ENCODE results near the gene NMB.

Gene NMB

DNA sequence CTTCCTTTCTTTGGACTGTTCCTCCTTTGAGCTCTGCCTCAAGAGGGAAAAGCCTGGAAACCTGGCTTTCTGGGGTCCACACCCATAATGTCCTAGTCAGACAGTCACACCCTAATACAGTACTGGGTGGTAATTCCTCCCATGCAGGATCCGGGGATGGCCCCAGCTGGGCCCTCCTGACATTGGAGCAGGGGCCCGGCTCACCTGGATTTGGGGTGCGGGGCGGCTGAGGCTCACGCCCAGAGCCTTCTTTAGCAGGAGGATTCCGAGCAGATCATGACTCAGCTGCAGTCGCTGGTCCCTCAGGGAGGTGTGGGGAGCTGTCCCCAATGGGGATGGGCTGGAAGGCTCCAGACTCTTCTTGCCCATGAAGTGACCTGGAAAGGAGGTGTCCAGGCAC is 1.0 kb downstream of the NMB start:
- H3K4me3 ChIP-seq (replicated peaks; ENCODE audit: low read depth, low read length) = no peak overlapping the region
- no peak for DNase-seq (ENCODE audit: low read depth)
- TF ChIP-seq, protein P1, sequence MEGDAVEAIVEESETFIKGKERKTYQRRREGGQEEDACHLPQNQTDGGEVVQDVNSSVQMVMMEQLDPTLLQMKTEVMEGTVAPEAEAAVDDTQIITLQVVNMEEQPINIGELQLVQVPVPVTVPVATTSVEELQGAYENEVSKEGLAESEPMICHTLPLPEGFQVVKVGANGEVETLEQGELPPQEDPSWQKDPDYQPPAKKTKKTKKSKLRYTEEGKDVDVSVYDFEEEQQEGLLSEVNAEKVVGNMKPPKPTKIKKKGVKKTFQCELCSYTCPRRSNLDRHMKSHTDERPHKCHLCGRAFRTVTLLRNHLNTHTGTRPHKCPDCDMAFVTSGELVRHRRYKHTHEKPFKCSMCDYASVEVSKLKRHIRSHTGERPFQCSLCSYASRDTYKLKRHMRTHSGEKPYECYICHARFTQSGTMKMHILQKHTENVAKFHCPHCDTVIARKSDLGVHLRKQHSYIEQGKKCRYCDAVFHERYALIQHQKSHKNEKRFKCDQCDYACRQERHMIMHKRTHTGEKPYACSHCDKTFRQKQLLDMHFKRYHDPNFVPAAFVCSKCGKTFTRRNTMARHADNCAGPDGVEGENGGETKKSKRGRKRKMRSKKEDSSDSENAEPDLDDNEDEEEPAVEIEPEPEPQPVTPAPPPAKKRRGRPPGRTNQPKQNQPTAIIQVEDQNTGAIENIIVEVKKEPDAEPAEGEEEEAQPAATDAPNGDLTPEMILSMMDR (IDR thresholded peaks at IDR 0.05; ENCODE audit: low read length, missing control alignments) = no peak

DNA sequence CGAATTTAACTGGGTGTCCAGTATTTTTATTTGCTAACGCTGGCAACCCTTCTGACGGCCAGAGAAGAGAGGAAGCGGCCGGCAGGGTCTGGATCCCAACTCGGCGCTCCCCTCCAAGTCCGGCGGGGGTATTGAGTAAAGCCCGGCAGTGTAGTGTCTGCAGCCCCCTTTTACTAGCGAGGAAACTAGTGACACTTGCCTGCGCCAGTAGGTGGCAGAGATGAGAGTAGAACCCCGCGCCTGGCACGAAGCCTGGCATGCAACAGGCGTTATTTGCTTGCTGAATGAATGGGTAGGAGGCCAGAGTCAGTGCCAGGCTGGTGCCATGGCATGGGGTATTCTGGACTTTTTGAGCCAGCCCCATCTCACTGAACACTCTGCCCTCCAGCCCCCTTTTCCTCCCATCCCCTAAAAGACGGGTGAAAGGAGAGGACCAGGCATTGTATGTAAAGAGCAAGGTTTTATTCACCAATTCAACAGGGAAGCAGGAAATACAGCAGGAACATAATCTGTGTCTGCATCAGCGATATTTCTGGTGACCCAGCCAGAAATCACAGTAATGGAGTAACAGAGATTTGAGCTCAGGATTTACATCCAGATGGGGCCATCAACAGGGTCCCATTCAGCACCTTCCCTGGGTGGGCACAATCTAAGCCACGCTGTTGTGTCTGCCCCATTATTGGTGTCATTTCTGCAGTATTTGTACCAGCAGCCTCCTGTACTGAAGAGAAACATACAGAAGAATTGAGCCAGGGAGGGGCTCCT is 3.1 kb downstream of the NMB start:
- DNase-seq (ENCODE audit: low read depth) = peak; percentile 85
- TF ChIP-seq, protein P1 (IDR thresholded peaks at IDR 0.05; ENCODE audit: low read length, missing control alignments) = peak; percentile 70
- peak overlapping the region; percentile 78 for H3K4me3 ChIP-seq (replicated peaks; ENCODE audit: low read depth, low read length)

DNA sequence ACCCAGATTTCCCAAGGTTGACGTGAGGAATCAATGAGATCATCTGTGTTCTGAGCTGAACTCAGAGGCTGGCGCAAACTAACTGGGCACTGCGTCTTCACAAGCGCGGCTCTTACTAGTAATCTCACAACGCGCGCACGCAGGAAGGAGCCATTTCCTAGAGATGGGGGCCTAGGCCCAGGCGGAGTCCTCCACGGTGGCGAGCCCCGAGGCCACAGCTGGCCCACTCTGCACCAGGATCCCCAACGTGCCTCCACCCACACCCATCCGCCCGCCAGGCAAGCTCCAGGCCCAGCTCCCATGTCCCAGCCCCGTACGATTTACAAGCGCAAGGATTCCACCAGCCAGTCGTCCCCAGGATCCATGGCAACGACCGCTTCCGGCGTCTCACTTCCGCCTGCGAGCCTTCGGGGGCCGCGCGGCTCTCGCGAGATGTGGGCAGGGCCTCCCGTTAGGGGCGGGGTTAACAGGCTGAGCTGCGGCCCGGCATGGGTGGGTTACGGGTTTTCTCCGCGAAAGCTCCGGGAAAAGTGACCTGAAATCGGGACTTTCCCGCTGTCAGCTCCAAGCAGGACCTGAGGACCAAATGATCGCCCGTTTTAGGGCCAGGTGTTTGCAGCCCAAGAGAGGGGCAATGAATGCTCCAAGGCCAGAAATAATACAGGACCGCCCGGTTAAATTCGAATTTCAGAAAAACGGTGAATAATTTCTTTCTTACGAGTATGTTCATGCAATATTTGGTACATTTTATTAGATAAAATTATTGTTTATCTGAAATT is 3.9 kb downstream of the NMB start, which contains the start of gene WDR73:
Gene WDR73, minus strand, starts transcription at position 374 of the 779 bp plus-strand sequence. Its CDS starts 9 bp downstream, at position 365.
- H3K4me3 ChIP-seq (replicated peaks; ENCODE audit: low read depth, low read length) = peak within 1 kb of the TSS; percentile 78
- peak; percentile 94 for DNase-seq (ENCODE audit: low read depth)
- TF ChIP-seq, protein P1 (IDR thresholded peaks at IDR 0.05; ENCODE audit: low read length, missing control alignments) = no peak

DNA sequence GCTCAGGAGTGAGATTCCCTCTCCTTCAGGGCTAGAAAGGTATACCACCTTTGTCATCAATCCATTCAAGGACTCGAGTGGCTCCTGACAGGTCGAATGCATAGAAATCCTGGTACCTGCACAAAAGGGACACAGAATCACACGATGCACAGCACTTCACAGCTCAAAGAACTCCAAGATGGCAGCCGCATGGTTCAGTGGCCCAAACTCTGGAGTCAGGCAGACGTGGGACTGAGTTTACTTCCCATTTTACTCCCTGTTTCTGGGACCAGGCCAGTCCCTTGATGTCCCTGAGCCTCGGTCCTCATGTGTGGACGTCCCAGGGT is 4.5 kb downstream of the NMB start:
- TF ChIP-seq, protein P1 (IDR thresholded peaks at IDR 0.05; ENCODE audit: low read length, missing control alignments) = no peak
- peak overlapping the region; percentile 78 for H3K4me3 ChIP-seq (replicated peaks; ENCODE audit: low read depth, low read length)
- DNase-seq (ENCODE audit: low read depth) = no peak

DNA sequence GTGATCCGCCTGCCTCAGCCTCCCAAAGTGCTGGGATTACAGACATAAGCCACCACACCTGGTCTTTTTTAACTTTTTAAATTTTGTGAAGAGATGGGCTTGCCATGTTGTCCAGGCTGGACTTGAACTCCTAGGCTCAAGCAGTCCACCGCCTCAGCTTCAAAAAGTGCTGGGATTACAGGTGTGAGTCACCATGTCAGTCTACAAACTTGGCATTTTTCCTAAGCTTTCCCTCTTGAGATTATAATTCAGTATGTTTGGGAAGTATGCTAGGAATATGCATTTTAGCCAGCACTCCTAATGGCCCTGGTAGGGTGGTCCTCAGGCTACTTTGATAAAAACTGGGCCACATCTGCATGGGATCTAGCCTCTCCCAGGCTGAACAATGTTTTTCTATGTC is 8.3 kb downstream of the NMB start:
- DNase-seq (ENCODE audit: low read depth) = peak; percentile 35
- TF ChIP-seq, protein P1 (IDR thresholded peaks at IDR 0.05; ENCODE audit: low read length, missing control alignments) = no peak
- H3K4me3 ChIP-seq (replicated peaks; ENCODE audit: low read depth, low read length) = no peak overlapping the region

DNA sequence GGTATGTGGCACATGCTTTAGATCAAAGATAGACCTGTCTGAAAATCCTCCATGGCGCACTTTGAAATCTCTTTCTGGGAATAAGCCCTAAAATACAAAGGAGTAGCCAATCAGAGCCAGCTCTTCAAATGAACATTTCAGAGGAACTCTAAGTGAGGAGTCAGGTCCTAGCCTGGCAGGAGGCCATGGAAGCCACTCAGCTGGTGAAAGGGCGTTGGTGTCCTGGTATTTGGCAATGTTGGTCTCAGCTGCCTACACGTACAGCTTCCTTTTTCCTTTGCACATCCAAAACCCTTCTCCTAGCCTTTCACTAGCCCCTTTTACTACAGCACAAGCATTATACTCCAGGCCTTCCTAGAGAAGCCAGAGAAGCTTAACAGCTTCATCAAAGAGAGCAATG is 9.5 kb downstream of the NMB start:
- no peak overlapping the region for H3K4me3 ChIP-seq (replicated peaks; ENCODE audit: low read depth, low read length)
- DNase-seq (ENCODE audit: low read depth) = no peak
- TF ChIP-seq, protein P1 (IDR thresholded peaks at IDR 0.05; ENCODE audit: low read length, missing control alignments) = no peak

Data from fibroblast of pulmonary artery (primary cell).